Mesenchymal stem cell (in vitro differentiated cells and primary cell): Measurements from ENCODE around the gene COL6A1.

Experiments
- DNase-seq: peaks from one replicate; pipeline ENCODE4 v3.0.0-alpha.2; 2013
- H2AFZ ChIP-seq: one replicate; pipeline ENCODE4 v1.6.1; 2013; ENCODE audit warnings: low read depth, mild to moderate bottlenecking, control low read depth, inconsistent platforms, low read length, moderate library complexity
- H2AK5ac ChIP-seq: 2 replicates; pipeline ENCODE4 v1.6.1; 2013; ENCODE audit warnings: low read length, moderate library complexity, mild to moderate bottlenecking, inconsistent platforms; ENCODE audit not compliant: severe bottlenecking
- H2BK120ac ChIP-seq: one replicate; pipeline ENCODE4 v1.6.1; 2013; ENCODE audit warnings: low read depth, mild to moderate bottlenecking, inconsistent platforms, low read length, moderate library complexity
- H2BK12ac ChIP-seq, 2 experiments: one replicate each; pipeline ENCODE4 v1.6.1; 2013; ENCODE audit warnings: inconsistent platforms in 2 of 2, low read length in 2 of 2, mild to moderate bottlenecking in 2 of 2, moderate library complexity in 2 of 2, control low read depth in 1 of 2
- H2BK15ac ChIP-seq: one replicate; pipeline ENCODE4 v1.6.1; 2013; ENCODE audit warnings: mild to moderate bottlenecking, low read depth, inconsistent platforms; ENCODE audit not compliant: poor library complexity, severe bottlenecking
- H2BK5ac ChIP-seq: 2 replicates; pipeline ENCODE4 v1.6.1; 2013; ENCODE audit warnings: low read depth, mild to moderate bottlenecking, low read length, control low read depth, inconsistent platforms; ENCODE audit not compliant: poor library complexity, severe bottlenecking
- H3K14ac ChIP-seq, 2 experiments: one replicate each; pipeline ENCODE4 v1.6.1; 2013; ENCODE audit warnings: inconsistent platforms in 2 of 2, low read length in 2 of 2, control low read depth in 1 of 2, mild to moderate bottlenecking in 1 of 2, moderate library complexity in 1 of 2
- H3K18ac ChIP-seq, 2 experiments: one replicate each; pipeline ENCODE4 v1.6.1; 2013; ENCODE audit warnings: inconsistent platforms in 2 of 2, low read length in 2 of 2, control low read depth in 1 of 2, low read depth in 1 of 2, mild to moderate bottlenecking in 1 of 2
- H3K23ac ChIP-seq, 2 experiments: one replicate each; pipeline ENCODE4 v1.6.1; 2013; ENCODE audit warnings: inconsistent platforms in 2 of 2, low read length in 2 of 2, mild to moderate bottlenecking in 2 of 2, moderate library complexity in 2 of 2, control low read depth in 1 of 2
- H3K27ac ChIP-seq: 2 replicates; pipeline ENCODE4 v1.5.1; 2013; ENCODE audit warnings: mild to moderate bottlenecking, moderate library complexity, low read length, control low read depth, inconsistent platforms; ENCODE audit not compliant: poor library complexity, severe bottlenecking
- H3K27me3 ChIP-seq, 2 experiments: 2 replicates each; pipeline versions ENCODE4 v1.6.1 to v1.7.0; 2013; ENCODE audit warnings: low read length in 2 of 2, mild to moderate bottlenecking in 2 of 2, moderate library complexity in 2 of 2, control low read depth in 1 of 2, inconsistent platforms in 1 of 2; ENCODE audit not compliant: control insufficient read depth in 1 of 2, insufficient read depth in 1 of 2
- H3K36me3 ChIP-seq, 2 experiments: 2 replicates each; pipeline versions ENCODE4 v1.6.1 to v1.7.0; 2013; ENCODE audit warnings: low read length in 2 of 2, control low read depth in 1 of 2, inconsistent platforms in 1 of 2, low read depth in 1 of 2, mild to moderate bottlenecking in 1 of 2; ENCODE audit not compliant: insufficient read depth in 2 of 2, control insufficient read depth in 1 of 2
- H3K4ac ChIP-seq, 2 experiments: one replicate each; pipeline ENCODE4 v1.6.1; 2013; ENCODE audit warnings: inconsistent platforms in 2 of 2, low read length in 2 of 2, mild to moderate bottlenecking in 2 of 2, moderate library complexity in 2 of 2, control low read depth in 1 of 2, low read depth in 1 of 2
- H3K4me1 ChIP-seq: 2 replicates; pipeline ENCODE4 v1.6.1; 2013; ENCODE audit warnings: low read depth, low read length, control low read depth; ENCODE audit not compliant: control insufficient read depth, insufficient read depth
- H3K4me2 ChIP-seq: 2 replicates; pipeline ENCODE4 v1.6.1; 2013; ENCODE audit warnings: low read length, mild to moderate bottlenecking, inconsistent platforms; ENCODE audit not compliant: poor library complexity, severe bottlenecking
- H3K4me3 ChIP-seq, 2 experiments: 2 replicates each; pipeline versions ENCODE4 v1.5.1 to v1.7.0; 2013; ENCODE audit warnings: low read length in 2 of 2, mild to moderate bottlenecking in 2 of 2, control low read depth in 1 of 2, low read depth in 1 of 2; ENCODE audit not compliant: insufficient read depth in 1 of 2
- H3K79me1 ChIP-seq: replicated peaks from 2 replicates; pipeline ENCODE4 v1.6.1; 2013; ENCODE audit warnings: mild to moderate bottlenecking, control low read depth, low read length, inconsistent platforms; ENCODE audit not compliant: poor library complexity, severe bottlenecking
- H3K9ac ChIP-seq: 2 replicates; pipeline ENCODE4 v1.7.0; 2013; ENCODE audit warnings: mild to moderate bottlenecking, low read length, moderate library complexity
- H3K9me3 ChIP-seq: 2 replicates; pipeline ENCODE4 v1.7.0; 2013; ENCODE audit warnings: mild to moderate bottlenecking, low read length; ENCODE audit not compliant: control insufficient read depth
- H4K8ac ChIP-seq: one replicate; pipeline ENCODE4 v1.6.1; 2013; ENCODE audit warnings: inconsistent platforms, mild to moderate bottlenecking, low read length, moderate library complexity
- H4K91ac ChIP-seq: one replicate; pipeline ENCODE4 v1.6.1; 2013; ENCODE audit warnings: mild to moderate bottlenecking, low read length, inconsistent platforms
- WGBS: methylation state at CpG from one replicate; pipeline ENCODE4 v1.1.7; 2013; ENCODE audit warnings: mixed read lengths; 5-methylcytosine and 5-hydroxymethylcytosine counted together

The COL6A1 gene

GRCh38 chr21:45941717-45942546 is 39.6 kb upstream of the COL6A1 start:
- Histone ChIP-seq H2BK5ac (no peak overlapping the region), H4K91ac (no peak overlapping the region), H2AFZ (no peak overlapping the region), H4K8ac (no peak overlapping the region), H2BK12ac (no peak overlapping the region), H3K9me3 (peaks cover 5% of the 10 kb centered on the region), H3K4me2 (no peak overlapping the region), H3K4me3 (no peak overlapping the region), H3K14ac (no peak overlapping the region), H3K36me3 (peaks cover 0 to 1% of the 10 kb centered on the region in 2 experiments), H2BK15ac (no peak overlapping the region), H3K9ac (no peak overlapping the region), H3K18ac (no peak overlapping the region), H3K79me1 (no peaks in the 10 kb centered on the region), H3K27me3 (no peaks in the 10 kb centered on the region), H3K4ac (no peak overlapping the region), H3K23ac (no peak overlapping the region), H3K27ac (no peak overlapping the region), H2BK120ac (no peak overlapping the region), H3K4me1 (no peaks in the 10 kb centered on the region), H2AK5ac (no peak overlapping the region)
- DNase-seq, result no peak
- WGBS, result 88% methylated on average over 32 of the region's 32 CpGs

GRCh38 chr21:45942755-45943629 is 38.6 kb upstream of the COL6A1 start:
- no peak overlapping the region for H3K27ac ChIP-seq
- H3K79me1 ChIP-seq, result no peaks in the 10 kb centered on the region
- H2BK5ac ChIP-seq, result no peak overlapping the region
- H3K14ac ChIP-seq, result no peak overlapping the region
- H3K9ac ChIP-seq, result no peak overlapping the region
- no peak overlapping the region for H2BK15ac ChIP-seq
- H2BK12ac ChIP-seq, result no peak overlapping the region
- no peak overlapping the region for H3K18ac ChIP-seq
- H3K23ac ChIP-seq, result no peak overlapping the region
- H3K4me2 ChIP-seq, result no peak overlapping the region
- WGBS, result 79% methylated on average over 20 of the region's 20 CpGs
- H4K8ac ChIP-seq, result no peak overlapping the region
- H3K27me3 ChIP-seq, result no peaks in the 10 kb centered on the region
- no peak overlapping the region for H3K4me3 ChIP-seq
- H2BK120ac ChIP-seq, result no peak overlapping the region
- no peak overlapping the region for H4K91ac ChIP-seq
- DNase-seq, result no peak
- H3K9me3 ChIP-seq, result no peaks in the 10 kb centered on the region
- no peaks in the 10 kb centered on the region for H3K36me3 ChIP-seq
- no peak overlapping the region for H3K4ac ChIP-seq
- H2AK5ac ChIP-seq, result no peak overlapping the region
- H3K4me1 ChIP-seq, result no peaks in the 10 kb centered on the region
- H2AFZ ChIP-seq, result no peak overlapping the region

GRCh38 chr21:45943630-45944540 is 37.7 kb upstream of the COL6A1 start:
- no peaks in the 10 kb centered on the region for H3K36me3 ChIP-seq
- no peak overlapping the region for H2BK15ac ChIP-seq
- DNase-seq, result no peak
- no peaks in the 10 kb centered on the region for H3K9me3 ChIP-seq
- H3K79me1 ChIP-seq, result no peaks in the 10 kb centered on the region
- no peak overlapping the region for H3K27ac ChIP-seq
- no peak overlapping the region for H2BK12ac ChIP-seq
- H4K91ac ChIP-seq, result no peak overlapping the region
- no peak overlapping the region for H3K4me2 ChIP-seq
- H2BK120ac ChIP-seq, result no peak overlapping the region
- no peak overlapping the region for H3K14ac ChIP-seq
- no peak overlapping the region for H3K4ac ChIP-seq
- H2AK5ac ChIP-seq, result no peak overlapping the region
- no peak overlapping the region for H2AFZ ChIP-seq
- no peak overlapping the region for H2BK5ac ChIP-seq
- H3K4me1 ChIP-seq, result peaks cover under 1% of the 10 kb centered on the region
- H4K8ac ChIP-seq, result no peak overlapping the region
- H3K23ac ChIP-seq, result no peak overlapping the region
- WGBS, result 81% methylated on average over 8 of the region's 8 CpGs
- H3K27me3 ChIP-seq, result peaks cover 0 to 4% of the 10 kb centered on the region in 2 experiments
- H3K4me3 ChIP-seq, result no peak overlapping the region
- no peak overlapping the region for H3K9ac ChIP-seq
- no peak overlapping the region for H3K18ac ChIP-seq
